HEK293 (cell line): ENCODE results near the gene TMOD4.
A peak's percentile ranks its signal among the peaks of the same experiment; 100 is the strongest.

Experiments
- BCL11B ChIP-seq: fragments of 450-650 bp; formaldehyde crosslinking; IDR thresholded peaks from 2 replicates; pipeline ENCODE4 v1.5.1; 2016; ENCODE audit warnings: low read depth, missing biosample characterization, missing genetic modification characterization
- GLIS1 ChIP-seq: fragments of 450-650 bp; formaldehyde crosslinking; IDR thresholded peaks from 2 replicates; pipeline ENCODE4 v1.5.1; 2016; ENCODE audit warnings: missing biosample characterization, missing genetic modification characterization
- KLF10 ChIP-seq: fragments of 450-650 bp; IDR thresholded peaks from 2 replicates; pipeline ENCODE4 v1.5.1; 2018; ENCODE audit warnings: missing biosample characterization, mild to moderate bottlenecking, missing genetic modification characterization
- OVOL3 ChIP-seq: fragments of 450-650 bp; formaldehyde crosslinking; IDR thresholded peaks from 2 replicates; pipeline ENCODE4 v1.5.1; 2016; ENCODE audit warnings: missing biosample characterization, missing genetic modification characterization
- SP2 ChIP-seq: fragments of 450-650 bp; formaldehyde crosslinking; IDR thresholded peaks from 2 replicates; pipeline ENCODE4 v1.5.1; 2016; ENCODE audit warnings: missing biosample characterization, missing genetic modification characterization
- ZBTB1 ChIP-seq: fragments of 450-650 bp; formaldehyde crosslinking; IDR thresholded peaks from 2 replicates; pipeline ENCODE4 v1.5.1; 2016; ENCODE audit warnings: missing biosample characterization, missing genetic modification characterization
- ZBTB17 ChIP-seq: fragments of 450-650 bp; formaldehyde crosslinking; IDR thresholded peaks from 2 replicates; pipeline ENCODE4 v1.5.1; 2016; ENCODE audit warnings: missing biosample characterization, missing genetic modification characterization
- ZBTB48 ChIP-seq: fragments of 450-650 bp; formaldehyde crosslinking; IDR thresholded peaks from 2 replicates; pipeline ENCODE4 v1.5.1; 2016; ENCODE audit warnings: missing biosample characterization, missing genetic modification characterization
- ZBTB8A ChIP-seq: fragments of 450-650 bp; formaldehyde crosslinking; IDR thresholded peaks from 2 replicates; pipeline ENCODE4 v1.5.1; 2016; ENCODE audit warnings: missing biosample characterization, missing genetic modification characterization
- ZFP37 ChIP-seq: fragments of 450-650 bp; formaldehyde crosslinking; IDR thresholded peaks from 2 replicates; pipeline ENCODE4 v1.5.1; 2016; ENCODE audit warnings: missing biosample characterization, missing genetic modification characterization
- ZIC2 ChIP-seq: fragments of 450-650 bp; formaldehyde crosslinking; IDR thresholded peaks from 2 replicates; pipeline ENCODE4 v1.5.1; 2016; ENCODE audit warnings: missing biosample characterization, missing genetic modification characterization
- ZNF10 ChIP-seq: fragments of 450-650 bp; formaldehyde crosslinking; IDR thresholded peaks from 2 replicates; pipeline ENCODE4 v1.5.1; 2017; ENCODE audit warnings: missing biosample characterization, missing genetic modification characterization
- ZNF146 ChIP-seq: fragments of 450-650 bp; formaldehyde crosslinking; IDR thresholded peaks from 2 replicates; pipeline ENCODE4 v1.5.1; 2016; ENCODE audit warnings: missing biosample characterization, missing genetic modification characterization
- ZNF214 ChIP-seq: fragments of 450-650 bp; formaldehyde crosslinking; IDR thresholded peaks from 2 replicates; pipeline ENCODE4 v1.5.1; 2017; ENCODE audit warnings: missing biosample characterization, mild to moderate bottlenecking, missing genetic modification characterization, borderline replicate concordance
- ZNF423 ChIP-seq: fragments of 450-650 bp; formaldehyde crosslinking; IDR thresholded peaks from 2 replicates; pipeline ENCODE4 v1.5.1; 2016; ENCODE audit warnings: missing biosample characterization, missing genetic modification characterization
- ZNF621 ChIP-seq: fragments of 450-650 bp; formaldehyde crosslinking; IDR thresholded peaks from 2 replicates; pipeline ENCODE4 v1.5.1; 2017; ENCODE audit warnings: missing biosample characterization, missing genetic modification characterization
- ZNF624 ChIP-seq: fragments of 450-650 bp; formaldehyde crosslinking; IDR thresholded peaks from 2 replicates; pipeline ENCODE4 v1.5.1; 2017; ENCODE audit warnings: missing biosample characterization, missing genetic modification characterization
- ZNF654 ChIP-seq: fragments of 450-650 bp; formaldehyde crosslinking; IDR thresholded peaks from 2 replicates; pipeline ENCODE4 v1.5.1; 2016; ENCODE audit warnings: low read depth, missing biosample characterization, missing genetic modification characterization
- ZNF701 ChIP-seq: fragments of 450-650 bp; formaldehyde crosslinking; IDR thresholded peaks from 2 replicates; pipeline ENCODE4 v1.5.1; 2016; ENCODE audit warnings: missing biosample characterization, missing genetic modification characterization
- ZNF76 ChIP-seq: fragments of 450-650 bp; formaldehyde crosslinking; IDR thresholded peaks from 2 replicates; pipeline ENCODE4; 2016; ENCODE audit warnings: low read depth, missing biosample characterization, missing genetic modification characterization, borderline replicate concordance
- ZSCAN30 ChIP-seq: fragments of 450-650 bp; IDR thresholded peaks from 2 replicates; pipeline ENCODE4 v1.5.1; 2018; ENCODE audit warnings: missing biosample characterization, mild to moderate bottlenecking, missing genetic modification characterization, moderate library complexity
- ZSCAN5A ChIP-seq: fragments of 450-650 bp; formaldehyde crosslinking; IDR thresholded peaks from 2 replicates; pipeline ENCODE4 v1.5.1; 2016; ENCODE audit warnings: missing biosample characterization, missing genetic modification characterization
- TF ChIP-seq, protein P1 (sequence below): fragments of 450-650 bp; formaldehyde crosslinking; IDR thresholded peaks from 2 replicates; pipeline ENCODE4 v1.5.1; 2016; ENCODE audit warnings: missing biosample characterization, missing genetic modification characterization, low read depth
- TF ChIP-seq, protein P2 (sequence below): fragments of 450-650 bp; formaldehyde crosslinking; IDR thresholded peaks from 2 replicates; pipeline ENCODE4 v1.5.1; 2016; ENCODE audit warnings: missing biosample characterization, missing genetic modification characterization
- TF ChIP-seq, protein P3 (sequence below): fragments of 450-650 bp; formaldehyde crosslinking; IDR thresholded peaks from 2 replicates; pipeline ENCODE4 v1.5.1; 2016; ENCODE audit warnings: missing biosample characterization, missing genetic modification characterization
- TF ChIP-seq, protein P4 (sequence below): fragments of 450-650 bp; formaldehyde crosslinking; IDR thresholded peaks from 2 replicates; pipeline ENCODE4 v1.5.1; 2016; ENCODE audit warnings: missing biosample characterization, missing genetic modification characterization
- TF ChIP-seq, protein P5 (sequence below): fragments of 450-650 bp; formaldehyde crosslinking; IDR thresholded peaks from 2 replicates; pipeline ENCODE4 v1.5.0; 2017; ENCODE audit warnings: missing biosample characterization, missing genetic modification characterization, borderline replicate concordance
- TF ChIP-seq, protein P6 (sequence below): fragments of 450-650 bp; formaldehyde crosslinking; IDR thresholded peaks from 2 replicates; pipeline ENCODE4 v1.5.1; 2017; ENCODE audit warnings: missing biosample characterization, missing genetic modification characterization

Gene TMOD4

GRCh38 chr1:151146412-151147131, 29.2 kb downstream of the TMOD4 start, which contains the start of gene SEMA6C (continued):
- TF ChIP-seq, protein P1, sequence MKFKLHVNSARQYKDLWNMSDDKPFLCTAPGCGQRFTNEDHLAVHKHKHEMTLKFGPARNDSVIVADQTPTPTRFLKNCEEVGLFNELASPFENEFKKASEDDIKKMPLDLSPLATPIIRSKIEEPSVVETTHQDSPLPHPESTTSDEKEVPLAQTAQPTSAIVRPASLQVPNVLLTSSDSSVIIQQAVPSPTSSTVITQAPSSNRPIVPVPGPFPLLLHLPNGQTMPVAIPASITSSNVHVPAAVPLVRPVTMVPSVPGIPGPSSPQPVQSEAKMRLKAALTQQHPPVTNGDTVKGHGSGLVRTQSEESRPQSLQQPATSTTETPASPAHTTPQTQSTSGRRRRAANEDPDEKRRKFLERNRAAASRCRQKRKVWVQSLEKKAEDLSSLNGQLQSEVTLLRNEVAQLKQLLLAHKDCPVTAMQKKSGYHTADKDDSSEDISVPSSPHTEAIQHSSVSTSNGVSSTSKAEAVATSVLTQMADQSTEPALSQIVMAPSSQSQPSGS (tag by site-specific recombination) = no peak
- TF ChIP-seq, protein P2, sequence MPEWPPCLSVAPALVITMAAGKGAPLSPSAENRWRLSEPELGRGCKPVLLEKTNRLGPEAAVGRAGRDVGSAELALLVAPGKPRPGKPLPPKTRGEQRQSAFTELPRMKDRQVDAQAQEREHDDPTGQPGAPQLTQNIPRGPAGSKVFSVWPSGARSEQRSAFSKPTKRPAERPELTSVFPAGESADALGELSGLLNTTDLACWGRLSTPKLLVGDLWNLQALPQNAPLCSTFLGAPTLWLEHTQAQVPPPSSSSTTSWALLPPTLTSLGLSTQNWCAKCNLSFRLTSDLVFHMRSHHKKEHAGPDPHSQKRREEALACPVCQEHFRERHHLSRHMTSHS (tag by site-specific recombination) = no peak
- TF ChIP-seq ZNF624 (tag by site-specific recombination) (no peak), BCL11B (tag by site-specific recombination) (0 out of 2 replicates have a peak, but pooled peaks have one; percentile 32), ZNF423 (tag by site-specific recombination) (peak; percentile 42; the same call in 1 of the 2 replicates), ZNF146 (no peak), ZSCAN5A (tag by site-specific recombination) (no peak), ZNF10 (no peak), ZNF654 (no peak), KLF10 (tag by site-specific recombination) (peak; percentile 48; the same call in 1 of the 2 replicates), ZIC2 (tag by site-specific recombination) (peak; percentile 93), ZNF214 (tag by site-specific recombination) (no peak), ZBTB17 (peak; percentile 96), OVOL3 (tag by site-specific recombination) (no peak), ZNF701 (no peak), GLIS1 (peak; percentile 80; the same call in 1 of the 2 replicates), SP2 (tag by site-specific recombination) (peak; percentile 98), ZBTB8A (tag by site-specific recombination) (peak; percentile 65), ZSCAN30 (peak; percentile 81), ZFP37 (tag by site-specific recombination) (no peak), ZBTB1 (tag by site-specific recombination) (no peak), ZNF76 (tag by site-specific recombination) (peak; percentile 83; the same call in 1 of the 2 replicates), ZBTB48 (tag by site-specific recombination) (no peak; the same call in 1 of the 2 replicates), ZNF621 (tag by site-specific recombination) (no peak)
- TF ChIP-seq, protein P3, sequence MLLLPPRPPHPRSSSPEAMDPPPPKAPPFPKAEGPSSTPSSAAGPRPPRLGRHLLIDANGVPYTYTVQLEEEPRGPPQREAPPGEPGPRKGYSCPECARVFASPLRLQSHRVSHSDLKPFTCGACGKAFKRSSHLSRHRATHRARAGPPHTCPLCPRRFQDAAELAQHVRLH (tag by site-specific recombination) = no peak
- TF ChIP-seq, protein P4, sequence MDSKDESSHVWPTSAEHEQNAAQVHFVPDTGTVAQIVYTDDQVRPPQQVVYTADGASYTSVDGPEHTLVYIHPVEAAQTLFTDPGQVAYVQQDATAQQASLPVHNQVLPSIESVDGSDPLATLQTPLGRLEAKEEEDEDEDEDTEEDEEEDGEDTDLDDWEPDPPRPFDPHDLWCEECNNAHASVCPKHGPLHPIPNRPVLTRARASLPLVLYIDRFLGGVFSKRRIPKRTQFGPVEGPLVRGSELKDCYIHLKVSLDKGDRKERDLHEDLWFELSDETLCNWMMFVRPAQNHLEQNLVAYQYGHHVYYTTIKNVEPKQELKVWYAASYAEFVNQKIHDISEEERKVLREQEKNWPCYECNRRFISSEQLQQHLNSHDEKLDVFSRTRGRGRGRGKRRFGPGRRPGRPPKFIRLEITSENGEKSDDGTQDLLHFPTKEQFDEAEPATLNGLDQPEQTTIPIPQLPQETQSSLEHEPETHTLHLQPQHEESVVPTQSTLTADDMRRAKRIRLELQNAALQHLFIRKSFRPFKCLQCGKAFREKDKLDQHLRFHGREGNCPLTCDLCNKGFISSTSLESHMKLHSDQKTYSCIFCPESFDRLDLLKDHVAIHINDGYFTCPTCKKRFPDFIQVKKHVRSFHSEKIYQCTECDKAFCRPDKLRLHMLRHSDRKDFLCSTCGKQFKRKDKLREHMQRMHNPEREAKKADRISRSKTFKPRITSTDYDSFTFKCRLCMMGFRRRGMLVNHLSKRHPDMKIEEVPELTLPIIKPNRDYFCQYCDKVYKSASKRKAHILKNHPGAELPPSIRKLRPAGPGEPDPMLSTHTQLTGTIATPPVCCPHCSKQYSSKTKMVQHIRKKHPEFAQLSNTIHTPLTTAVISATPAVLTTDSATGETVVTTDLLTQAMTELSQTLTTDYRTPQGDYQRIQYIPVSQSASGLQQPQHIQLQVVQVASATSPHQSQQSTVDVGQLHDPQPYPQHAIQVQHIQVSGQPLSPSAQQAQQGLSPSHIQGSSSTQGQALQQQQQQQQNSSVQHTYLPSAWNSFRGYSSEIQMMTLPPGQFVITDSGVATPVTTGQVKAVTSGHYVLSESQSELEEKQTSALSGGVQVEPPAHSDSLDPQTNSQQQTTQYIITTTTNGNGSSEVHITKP = peak; percentile 90
- TF ChIP-seq, protein P5, sequence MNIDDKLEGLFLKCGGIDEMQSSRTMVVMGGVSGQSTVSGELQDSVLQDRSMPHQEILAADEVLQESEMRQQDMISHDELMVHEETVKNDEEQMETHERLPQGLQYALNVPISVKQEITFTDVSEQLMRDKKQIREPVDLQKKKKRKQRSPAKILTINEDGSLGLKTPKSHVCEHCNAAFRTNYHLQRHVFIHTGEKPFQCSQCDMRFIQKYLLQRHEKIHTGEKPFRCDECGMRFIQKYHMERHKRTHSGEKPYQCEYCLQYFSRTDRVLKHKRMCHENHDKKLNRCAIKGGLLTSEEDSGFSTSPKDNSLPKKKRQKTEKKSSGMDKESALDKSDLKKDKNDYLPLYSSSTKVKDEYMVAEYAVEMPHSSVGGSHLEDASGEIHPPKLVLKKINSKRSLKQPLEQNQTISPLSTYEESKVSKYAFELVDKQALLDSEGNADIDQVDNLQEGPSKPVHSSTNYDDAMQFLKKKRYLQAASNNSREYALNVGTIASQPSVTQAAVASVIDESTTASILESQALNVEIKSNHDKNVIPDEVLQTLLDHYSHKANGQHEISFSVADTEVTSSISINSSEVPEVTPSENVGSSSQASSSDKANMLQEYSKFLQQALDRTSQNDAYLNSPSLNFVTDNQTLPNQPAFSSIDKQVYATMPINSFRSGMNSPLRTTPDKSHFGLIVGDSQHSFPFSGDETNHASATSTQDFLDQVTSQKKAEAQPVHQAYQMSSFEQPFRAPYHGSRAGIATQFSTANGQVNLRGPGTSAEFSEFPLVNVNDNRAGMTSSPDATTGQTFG = no peak
- TF ChIP-seq, protein P6, sequence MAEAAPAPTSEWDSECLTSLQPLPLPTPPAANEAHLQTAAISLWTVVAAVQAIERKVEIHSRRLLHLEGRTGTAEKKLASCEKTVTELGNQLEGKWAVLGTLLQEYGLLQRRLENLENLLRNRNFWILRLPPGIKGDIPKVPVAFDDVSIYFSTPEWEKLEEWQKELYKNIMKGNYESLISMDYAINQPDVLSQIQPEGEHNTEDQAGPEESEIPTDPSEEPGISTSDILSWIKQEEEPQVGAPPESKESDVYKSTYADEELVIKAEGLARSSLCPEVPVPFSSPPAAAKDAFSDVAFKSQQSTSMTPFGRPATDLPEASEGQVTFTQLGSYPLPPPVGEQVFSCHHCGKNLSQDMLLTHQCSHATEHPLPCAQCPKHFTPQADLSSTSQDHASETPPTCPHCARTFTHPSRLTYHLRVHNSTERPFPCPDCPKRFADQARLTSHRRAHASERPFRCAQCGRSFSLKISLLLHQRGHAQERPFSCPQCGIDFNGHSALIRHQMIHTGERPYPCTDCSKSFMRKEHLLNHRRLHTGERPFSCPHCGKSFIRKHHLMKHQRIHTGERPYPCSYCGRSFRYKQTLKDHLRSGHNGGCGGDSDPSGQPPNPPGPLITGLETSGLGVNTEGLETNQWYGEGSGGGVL (tag by site-specific recombination) = no peak
